Chondrocyte (in vitro differentiated cells): Measurements from ENCODE around the gene REEP1. TPM values are rescaled to one million over a fixed set of nuclear protein-coding genes. Genes with fewer than 3 reads are reported as not detected.

ENCODE experiments used
- DNase-seq: peaks from one replicate; pipeline ENCODE4 v3.0.0; 2021; ENCODE audit warnings: mixed read lengths, low spot score
- H3K27ac Mint-ChIP-seq: one replicate; pipeline ENCODE4 v1.8.0; 2021; ENCODE audit warnings: mild to moderate bottlenecking, moderate library complexity, mixed read lengths; ENCODE audit not compliant: unreplicated experiment
- H3K27me3 Mint-ChIP-seq: 2 replicates; pipeline ENCODE4 v1.8.0; 2021; ENCODE audit warnings: low read depth, mixed read lengths
- H3K36me3 Mint-ChIP-seq: 2 replicates; pipeline ENCODE4 v1.8.0; 2021; ENCODE audit warnings: low read depth, mixed read lengths
- H3K4me1 Mint-ChIP-seq: 2 replicates; pipeline ENCODE4 v1.8.0; 2021; ENCODE audit warnings: low read depth, mild to moderate bottlenecking, mixed read lengths
- H3K4me3 Mint-ChIP-seq: one replicate; pipeline ENCODE4 v1.8.0; 2021; ENCODE audit warnings: mild to moderate bottlenecking, moderate library complexity, mixed read lengths; ENCODE audit not compliant: unreplicated experiment
- H3K9me3 Mint-ChIP-seq: 2 replicates; pipeline ENCODE4 v1.8.0; 2021; ENCODE audit warnings: low read depth, mixed read lengths
- total RNA-seq: library from RNA; stranded (reverse); gene quantifications from 3 replicates; pipeline ENCODE4 v1.2.1, GENCODE V29; 2021
- TF ChIP-seq, protein P1 (sequence below): fragments of 200-600 bp; sonication (generic); IDR thresholded peaks from 2 replicates; pipeline ENCODE4 v1.5.0; 2021; ENCODE audit warnings: antibody characterized with exemption, mild to moderate bottlenecking, moderate library complexity

Gene REEP1
- total RNA-seq, 1 donor from 2014 or later, result 2.4 TPM

DNA sequence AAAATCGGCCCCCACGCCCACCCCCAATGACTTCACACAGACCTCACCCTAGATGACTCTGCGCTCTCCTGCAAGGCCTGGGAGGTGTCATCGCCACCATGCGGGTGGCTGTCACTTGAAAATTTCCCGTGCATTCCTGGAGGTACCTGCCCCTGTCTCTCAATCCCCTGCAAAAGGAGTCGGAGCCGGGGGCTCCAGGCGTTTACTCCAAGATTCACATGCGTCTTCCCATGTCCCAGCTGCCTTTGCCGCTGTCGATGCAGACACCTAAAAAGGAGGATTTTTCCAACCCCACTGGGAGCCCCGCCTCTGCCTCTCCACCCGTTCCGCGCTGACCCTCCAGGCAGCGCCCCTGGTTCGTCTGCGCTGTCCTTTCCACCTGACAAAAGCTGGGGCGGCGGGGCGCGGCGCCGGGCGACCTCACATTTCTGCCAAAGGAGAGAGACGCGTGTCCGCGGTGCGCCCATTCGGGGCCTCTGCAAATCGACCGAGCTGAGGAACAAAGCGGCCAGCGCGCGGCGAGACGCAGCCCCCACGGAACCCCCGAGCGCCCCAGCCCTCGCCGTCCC is 667 bp downstream of the REEP1 start:
- H3K4me1 Mint-ChIP-seq, result peaks cover 14% of the 10 kb centered on the region
- DNase-seq, result no peak
- H3K27ac Mint-ChIP-seq, result no peak overlapping the region
- H3K27me3 Mint-ChIP-seq, result peaks cover 50% of the 10 kb centered on the region
- peaks cover 4% of the 10 kb centered on the region for H3K36me3 Mint-ChIP-seq
- peak overlapping the region; percentile 82 for H3K4me3 Mint-ChIP-seq
- H3K9me3 Mint-ChIP-seq, result peaks cover 9% of the 10 kb centered on the region
- TF ChIP-seq, protein P1, sequence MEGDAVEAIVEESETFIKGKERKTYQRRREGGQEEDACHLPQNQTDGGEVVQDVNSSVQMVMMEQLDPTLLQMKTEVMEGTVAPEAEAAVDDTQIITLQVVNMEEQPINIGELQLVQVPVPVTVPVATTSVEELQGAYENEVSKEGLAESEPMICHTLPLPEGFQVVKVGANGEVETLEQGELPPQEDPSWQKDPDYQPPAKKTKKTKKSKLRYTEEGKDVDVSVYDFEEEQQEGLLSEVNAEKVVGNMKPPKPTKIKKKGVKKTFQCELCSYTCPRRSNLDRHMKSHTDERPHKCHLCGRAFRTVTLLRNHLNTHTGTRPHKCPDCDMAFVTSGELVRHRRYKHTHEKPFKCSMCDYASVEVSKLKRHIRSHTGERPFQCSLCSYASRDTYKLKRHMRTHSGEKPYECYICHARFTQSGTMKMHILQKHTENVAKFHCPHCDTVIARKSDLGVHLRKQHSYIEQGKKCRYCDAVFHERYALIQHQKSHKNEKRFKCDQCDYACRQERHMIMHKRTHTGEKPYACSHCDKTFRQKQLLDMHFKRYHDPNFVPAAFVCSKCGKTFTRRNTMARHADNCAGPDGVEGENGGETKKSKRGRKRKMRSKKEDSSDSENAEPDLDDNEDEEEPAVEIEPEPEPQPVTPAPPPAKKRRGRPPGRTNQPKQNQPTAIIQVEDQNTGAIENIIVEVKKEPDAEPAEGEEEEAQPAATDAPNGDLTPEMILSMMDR, result no peak

DNA sequence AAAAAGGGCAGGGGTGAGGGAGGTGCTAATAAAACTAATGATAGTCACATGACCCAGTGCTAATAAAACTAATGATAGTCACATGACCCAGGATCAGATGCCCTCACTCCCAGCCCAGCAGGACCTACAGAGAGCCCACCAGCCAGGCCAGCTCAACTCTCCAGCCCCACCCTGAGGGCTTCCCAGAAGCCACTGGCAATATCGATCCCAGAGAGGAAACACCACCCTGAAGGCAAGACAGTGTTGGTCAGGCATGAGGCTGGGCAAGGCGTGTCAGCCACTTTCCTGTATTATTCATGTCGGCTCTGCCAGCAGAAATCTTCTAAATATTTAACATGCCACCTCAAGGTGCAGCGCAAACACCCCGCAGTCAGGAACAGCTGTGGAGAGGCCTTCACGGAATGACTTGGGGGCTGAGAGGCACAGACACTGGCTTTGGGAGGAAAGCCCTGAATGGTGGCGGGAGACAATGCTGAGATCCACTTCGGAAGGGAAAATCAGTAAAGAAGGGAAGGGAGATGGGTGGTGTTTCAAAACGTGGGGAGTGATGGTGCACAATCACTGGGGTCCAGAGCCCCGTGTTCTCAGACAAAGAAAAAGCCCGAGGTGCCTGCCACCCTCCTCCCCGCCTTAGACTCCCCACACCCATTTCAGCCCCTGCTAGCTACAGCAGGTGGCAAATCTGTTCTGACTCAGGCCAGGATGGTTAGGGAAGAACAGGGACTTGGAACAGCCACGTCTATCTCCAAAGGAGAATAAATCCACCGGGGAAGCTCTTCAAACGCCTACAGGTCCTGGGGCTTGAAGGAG is 1.4 kb downstream of the REEP1 start:
- DNase-seq, result no peak
- H3K4me1 Mint-ChIP-seq, result peaks cover 14% of the 10 kb centered on the region
- H3K27me3 Mint-ChIP-seq, result peaks cover 46% of the 10 kb centered on the region
- TF ChIP-seq, protein P1, result no peak
- H3K27ac Mint-ChIP-seq, result no peak overlapping the region
- peaks cover 2% of the 10 kb centered on the region for H3K9me3 Mint-ChIP-seq
- H3K4me3 Mint-ChIP-seq, result peak overlapping the region; percentile 82
- H3K36me3 Mint-ChIP-seq, result peaks cover 4% of the 10 kb centered on the region

DNA sequence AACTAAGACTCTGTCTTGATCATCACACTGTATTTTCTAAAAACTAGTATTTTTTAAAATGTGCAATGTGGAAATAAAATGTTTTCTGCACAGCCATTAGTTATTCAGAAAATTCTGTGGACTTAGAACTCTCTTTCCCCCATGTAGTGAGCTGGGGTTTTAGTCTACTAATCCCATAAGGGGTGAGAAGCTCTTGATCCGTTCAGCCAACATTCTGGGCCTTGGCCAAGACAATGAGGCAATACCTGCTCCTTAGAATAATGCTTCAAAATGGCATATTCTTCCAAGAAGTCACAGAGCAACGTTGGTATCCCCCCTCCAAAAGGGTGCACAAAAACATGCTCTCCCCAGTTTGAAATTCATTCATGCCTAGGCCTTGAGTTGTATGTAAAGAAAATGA is 4.0 kb downstream of the REEP1 start:
- peaks cover 26% of the 10 kb centered on the region for H3K27me3 Mint-ChIP-seq
- peaks cover 14% of the 10 kb centered on the region for H3K4me1 Mint-ChIP-seq
- H3K4me3 Mint-ChIP-seq, result no peak overlapping the region
- H3K36me3 Mint-ChIP-seq, result no peaks in the 10 kb centered on the region
- peaks cover 4% of the 10 kb centered on the region for H3K9me3 Mint-ChIP-seq
- H3K27ac Mint-ChIP-seq, result no peak overlapping the region
- TF ChIP-seq, protein P1, result no peak
- DNase-seq, result no peak

DNA sequence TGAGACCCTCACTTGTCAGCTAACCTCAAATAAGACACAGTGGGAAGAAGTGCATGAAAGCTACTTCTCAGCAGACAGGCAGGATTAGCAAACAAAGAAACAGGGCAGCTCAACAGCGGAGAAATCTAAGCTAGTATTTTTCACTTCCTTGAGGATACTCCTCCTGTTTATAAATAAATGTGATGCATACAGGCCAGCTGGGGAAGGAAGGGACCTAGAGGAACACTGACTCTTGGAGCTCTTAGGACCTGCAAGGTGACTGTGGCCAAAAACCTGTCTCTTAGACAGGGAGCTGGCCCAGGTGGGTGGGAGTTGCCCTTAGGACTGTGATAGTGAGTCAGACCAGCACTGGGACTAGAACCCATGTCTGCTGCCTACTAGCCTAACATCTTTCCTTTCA is 4.8 kb downstream of the REEP1 start:
- Mint-ChIP-seq H3K9me3 (peaks cover 4% of the 10 kb centered on the region), H3K27ac (no peak overlapping the region), H3K4me1 (peaks cover 9% of the 10 kb centered on the region), H3K27me3 (peaks cover 23% of the 10 kb centered on the region), H3K36me3 (no peaks in the 10 kb centered on the region), H3K4me3 (no peak overlapping the region)
- TF ChIP-seq, protein P1, result no peak
- no peak for DNase-seq

DNA sequence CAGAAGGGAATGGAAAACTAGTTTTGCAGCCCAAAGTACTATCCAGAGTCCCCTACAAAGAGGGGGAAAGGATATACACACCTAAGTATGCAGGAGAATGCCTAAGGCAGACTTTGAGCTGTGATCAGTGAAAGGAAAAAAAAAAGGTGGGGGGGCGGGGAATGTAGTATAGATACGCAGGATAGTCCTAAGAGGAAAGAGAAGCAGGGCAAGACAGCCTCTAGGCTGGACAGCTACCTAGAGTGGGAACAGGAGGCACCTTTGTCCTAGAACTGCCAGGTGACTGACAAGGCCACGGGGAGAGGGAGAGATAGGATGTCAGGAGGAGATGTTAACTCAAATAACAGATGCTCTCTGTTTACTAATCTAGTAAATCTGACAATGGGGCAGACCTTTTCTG is 6.0 kb downstream of the REEP1 start:
- Mint-ChIP-seq H3K27me3 (peaks cover 18% of the 10 kb centered on the region), H3K4me3 (no peak overlapping the region), H3K27ac (no peak overlapping the region), H3K4me1 (peaks cover 4% of the 10 kb centered on the region), H3K36me3 (peaks cover 1% of the 10 kb centered on the region), H3K9me3 (peaks cover 4% of the 10 kb centered on the region)
- DNase-seq, result no peak
- TF ChIP-seq, protein P1, result no peak
